Measurements from ENCODE around the gene SULT1A3. TPM values are rescaled to one million over a fixed set of nuclear protein-coding genes. Genes with fewer than 3 reads are reported as not detected.

SULT1A3 gene
- total RNA-seq, 2 experiments from 2014 or later = 23.3 to 28.4 TPM

Other genes with a start within 250 kb of the SULT1A3 start
- 10 to 100 TPM; 68.9 to 78.7 TPM for gene TMEM219, start 237.2 kb upstream of the SULT1A3 start, total RNA-seq
- gene TAOK2, start 225.4 kb upstream of the SULT1A3 start, total RNA-seq = 10 to 100 TPM; 44.2 TPM
- gene HIRIP3, start 203.6 kb upstream of the SULT1A3 start, total RNA-seq = 10 to 100 TPM; 38.7 to 40.3 TPM
- gene INO80E, start 203.0 kb upstream of the SULT1A3 start, total RNA-seq = 100 to 1,000 TPM; 102 to 107 TPM
- gene DOC2A, start 188.2 kb upstream of the SULT1A3 start, total RNA-seq = not detected
- not detected for gene C16orf92, start 176.1 kb upstream of the SULT1A3 start, total RNA-seq
- gene TLCD3B, start 168.0 kb upstream of the SULT1A3 start, total RNA-seq = 1 to 10 TPM; 6.0 to 6.9 TPM
- gene ALDOA, start 133.5 kb upstream of the SULT1A3 start, total RNA-seq = 1,000 to 10,000 TPM; 1,403 to 1,450 TPM
- gene PPP4C, start 123.3 kb upstream of the SULT1A3 start, total RNA-seq = 100 to 1,000 TPM; 146 to 147 TPM
- gene TBX6, start 107.3 kb upstream of the SULT1A3 start, total RNA-seq = 1 to 10 TPM; 1.9 to 2.5 TPM
- 100 to 1,000 TPM in 1 of 2 experiments, 10 to 100 TPM in 1; 99.4 to 106 TPM for gene YPEL3, start 103.0 kb upstream of the SULT1A3 start, total RNA-seq
- 10 to 100 TPM; 11.5 to 12.3 TPM for gene GDPD3, start 85.7 kb upstream of the SULT1A3 start, total RNA-seq
- gene MAPK3, start 76.0 kb upstream of the SULT1A3 start, total RNA-seq = 100 to 1,000 TPM; 108 to 111 TPM
- gene CORO1A, start 15.7 kb upstream of the SULT1A3 start, total RNA-seq = 1,000 to 10,000 TPM; 1,737 to 1,754 TPM
- gene BOLA2B, start 5.6 kb upstream of the SULT1A3 start, total RNA-seq = 100 to 1,000 TPM; 145 to 146 TPM
- 100 to 1,000 TPM; 102 to 149 TPM for gene SLX1A, start 5.4 kb upstream of the SULT1A3 start, total RNA-seq
- 1 to 10 TPM; 5.1 to 9.8 TPM for gene NPIPB13, start 49.2 kb downstream of the SULT1A3 start, total RNA-seq
- gene CD2BP2, start 156.1 kb downstream of the SULT1A3 start, total RNA-seq = 10 to 100 TPM; 75.6 to 75.9 TPM
- gene TBC1D10B, start 171.2 kb downstream of the SULT1A3 start, total RNA-seq = 10 to 100 TPM; 69.2 TPM
- gene MYL11, start 175.5 kb downstream of the SULT1A3 start, total RNA-seq = 1 to 10 TPM in 1 of 2 experiments, not detected in 1; 1.2 TPM
- gene SEPTIN1, start 183.3 kb downstream of the SULT1A3 start, total RNA-seq = 100 to 1,000 TPM; 343 to 354 TPM
- 10 to 100 TPM; 14.2 to 14.5 TPM for gene ZNF48, start 196.2 kb downstream of the SULT1A3 start, total RNA-seq
- 1 to 10 TPM; 4.2 to 4.5 TPM for gene ZNF771, start 208.4 kb downstream of the SULT1A3 start, total RNA-seq
- gene DCTPP1, start 230.8 kb downstream of the SULT1A3 start, total RNA-seq = 10 to 100 TPM; 51.3 to 51.4 TPM
- 10 to 100 TPM; 56.3 to 57.8 TPM for gene SEPHS2, start 246.6 kb downstream of the SULT1A3 start, total RNA-seq